Skin epidermis (tissue), 12 donors: ENCODE results near the gene HS3ST4.

Experiments used
- H3K27ac ChIP-seq, 21 experiments: fragments of 200-600 bp; sonication (generic) in 11 of 21; one replicate each; pipeline ENCODE4 v1.5.0; 2020; ENCODE audit warnings: mild to moderate bottlenecking in 3 of 21, inconsistent platforms in 2 of 21, moderate library complexity in 2 of 21
- H3K4me3 ChIP-seq, 7 experiments: fragments of 200-600 bp; sonication (generic) in 2 of 7; one replicate each; pipeline ENCODE4 v1.5.0; 2020; ENCODE audit warnings: inconsistent platforms in 2 of 7, mild to moderate bottlenecking in 2 of 7, moderate library complexity in 1 of 7

The HS3ST4 gene

GRCh38 chr16:25874196-25874595 is 182.4 kb downstream of the HS3ST4 start:
- H3K27ac ChIP-seq = no peak overlapping the region
- no peak overlapping the region for H3K4me3 ChIP-seq

DNA sequence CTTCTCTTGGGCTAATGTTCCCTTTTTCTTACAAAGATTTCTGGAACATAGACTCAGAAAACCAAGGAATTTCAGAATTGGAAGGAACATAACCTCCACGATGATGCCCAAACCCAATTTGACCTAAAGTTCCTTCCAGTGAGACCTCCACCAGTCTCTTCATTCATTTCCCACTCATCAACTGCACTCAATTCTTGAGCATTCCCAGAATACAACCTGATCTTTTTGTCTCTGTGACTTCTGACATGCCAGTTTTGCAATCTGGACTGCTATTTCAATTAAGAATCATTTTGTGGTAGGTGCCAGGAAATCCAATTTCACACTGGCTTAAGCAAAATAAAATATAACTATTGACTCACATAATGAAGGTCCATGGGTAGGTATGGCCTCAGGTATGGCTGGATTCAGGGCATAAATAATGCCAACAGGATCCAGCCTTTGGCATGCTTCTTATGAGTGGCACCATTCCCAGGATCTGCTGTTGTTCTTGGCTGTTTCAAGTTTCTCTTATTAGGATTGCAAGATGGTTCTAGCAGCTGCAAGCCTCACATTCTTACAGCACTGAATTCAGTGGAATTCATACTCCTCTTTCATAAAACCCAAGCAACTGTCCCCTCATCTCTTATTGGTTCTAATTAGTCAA is 184.3 kb downstream of the HS3ST4 start:
- Histone ChIP-seq H3K27ac (no peak overlapping the region), H3K4me3 (no peak overlapping the region)

- no peak overlapping the region for H3K4me3 ChIP-seq
These were observed 185.3 kb downstream of the HS3ST4 start for GRCh38 chr16:25877103-25877502.

GRCh38 chr16:25886598-25886997 is 194.8 kb downstream of the HS3ST4 start:
- no peak overlapping the region for H3K27ac ChIP-seq
- H3K4me3 ChIP-seq = no peak overlapping the region

More at GRCh38 chr16:25877103-25877502, 185.3 kb downstream of the HS3ST4 start:
- no peak overlapping the region for H3K27ac ChIP-seq

DNA sequence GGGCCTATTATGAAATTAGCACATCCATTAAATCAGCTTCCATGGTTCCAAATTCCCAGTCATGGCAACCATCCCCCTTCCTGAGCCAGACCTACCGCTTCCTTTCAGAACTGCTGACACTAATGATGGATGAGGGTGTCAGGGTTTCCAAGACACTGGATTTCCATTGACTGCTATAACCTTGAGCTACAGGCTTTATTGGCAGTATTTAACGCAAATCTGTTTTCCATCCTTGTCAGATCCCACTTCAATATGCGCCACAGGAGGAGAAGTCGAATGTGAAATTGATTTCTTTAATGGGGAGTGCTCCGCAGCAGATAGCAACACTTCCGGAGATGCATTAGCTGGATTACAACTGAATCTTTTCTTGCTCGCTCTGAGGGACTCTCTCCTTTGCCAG is 197.1 kb downstream of the HS3ST4 start:
- Histone ChIP-seq H3K27ac (no peak overlapping the region), H3K4me3 (no peak overlapping the region)

GRCh38 chr16:25893332-25893731 is 201.6 kb downstream of the HS3ST4 start:
- Histone ChIP-seq H3K4me3 (no peak overlapping the region), H3K27ac (no peak overlapping the region)

- no peak overlapping the region for H3K27ac ChIP-seq
These were observed 202.3 kb downstream of the HS3ST4 start for GRCh38 chr16:25894093-25894492.

DNA sequence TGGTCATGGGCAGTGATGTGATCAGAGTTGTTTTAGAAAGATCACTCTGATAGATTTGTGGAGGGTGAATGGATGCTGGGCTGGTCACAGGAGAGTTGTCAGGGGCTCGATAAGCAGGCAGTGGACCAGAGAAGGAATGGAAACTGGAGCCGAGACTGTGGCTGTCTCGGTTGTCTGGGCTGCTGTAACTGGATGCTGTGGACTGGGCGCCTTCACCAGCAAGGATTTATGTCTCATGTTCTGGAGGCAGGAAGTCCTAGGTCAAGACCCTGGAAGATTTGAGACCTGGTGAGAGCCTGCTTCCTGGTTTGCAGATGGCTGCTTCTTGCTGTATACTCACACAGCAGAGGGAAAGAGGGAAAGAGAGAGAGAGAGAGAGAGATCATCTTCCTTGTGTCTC is 203.6 kb downstream of the HS3ST4 start:
- H3K4me3 ChIP-seq = no peak overlapping the region
- no peak overlapping the region for H3K27ac ChIP-seq

More at GRCh38 chr16:25894093-25894492, 202.3 kb downstream of the HS3ST4 start:
- H3K4me3 ChIP-seq = no peak overlapping the region

DNA sequence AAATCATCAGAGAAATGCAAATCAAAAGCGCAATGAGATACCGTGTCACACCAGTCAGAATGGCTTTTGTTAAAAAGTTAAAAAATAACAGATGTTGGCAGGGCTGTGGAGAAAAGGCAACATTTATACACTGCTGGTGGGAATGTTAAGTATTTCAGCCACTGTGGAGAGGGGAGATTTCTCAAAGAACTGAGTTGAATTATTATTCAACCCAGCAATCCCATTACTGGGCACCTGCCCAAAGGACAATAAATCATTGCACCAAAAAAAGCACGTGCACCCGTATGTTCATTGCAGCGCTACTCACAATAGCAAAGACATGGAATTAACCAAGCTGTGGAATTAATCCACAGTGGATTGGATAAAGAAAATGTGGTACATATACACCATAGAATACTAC is 204.7 kb downstream of the HS3ST4 start:
- Histone ChIP-seq H3K27ac (no peak overlapping the region), H3K4me3 (no peak overlapping the region)

DNA sequence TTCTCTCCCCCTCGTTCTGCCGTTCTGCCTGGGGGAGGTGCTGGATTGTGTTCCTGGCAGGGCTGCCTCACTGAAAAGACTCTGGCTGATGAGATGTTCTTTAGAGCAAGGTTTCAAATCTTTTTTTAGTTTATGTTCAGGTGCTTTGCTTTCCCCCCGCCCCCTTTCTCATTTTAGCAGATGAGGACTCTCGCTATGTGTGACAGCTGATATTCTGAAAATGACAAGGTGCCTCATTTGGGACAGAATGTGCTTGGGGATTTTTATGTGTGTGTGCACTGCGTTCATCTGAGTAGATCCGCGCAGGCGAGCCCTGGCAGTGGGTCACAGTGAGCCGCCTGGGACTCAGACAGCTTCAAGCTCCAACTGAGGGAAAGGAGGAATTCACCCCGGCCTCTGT is 205.9 kb downstream of the HS3ST4 start:
- Histone ChIP-seq H3K4me3 (no peak overlapping the region), H3K27ac (no peak overlapping the region)

- Histone ChIP-seq H3K4me3 (no peak overlapping the region), H3K27ac (no peak overlapping the region)
These were observed 214.1 kb downstream of the HS3ST4 start for GRCh38 chr16:25905810-25906209.

- no peak overlapping the region for H3K27ac ChIP-seq
- H3K4me3 ChIP-seq = no peak overlapping the region
These were observed 219.2 kb downstream of the HS3ST4 start for GRCh38 chr16:25910971-25911370.

DNA sequence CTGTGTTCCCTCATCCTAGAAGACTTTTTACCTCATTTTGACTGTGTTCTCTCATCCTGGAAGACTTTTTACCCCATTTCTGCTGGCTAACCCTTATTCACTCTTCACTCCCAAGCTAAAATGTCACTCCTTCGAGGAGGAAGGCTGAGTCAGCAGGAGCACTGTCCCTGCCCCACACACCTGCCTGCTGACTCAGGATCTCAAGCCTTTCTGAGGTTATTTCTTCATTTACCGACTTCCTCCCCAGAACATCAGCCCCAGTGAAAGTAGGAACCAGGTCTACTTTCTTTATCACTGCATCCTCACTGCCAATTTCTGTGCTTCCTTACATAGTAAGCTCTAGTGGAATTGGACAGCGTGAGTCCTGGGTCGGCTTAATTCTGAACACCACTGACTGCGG is 220.6 kb downstream of the HS3ST4 start:
- Histone ChIP-seq H3K4me3 (no peak overlapping the region), H3K27ac (no peak overlapping the region)

- no peak overlapping the region for H3K27ac ChIP-seq
- no peak overlapping the region for H3K4me3 ChIP-seq
These were observed 222.7 kb downstream of the HS3ST4 start for GRCh38 chr16:25914357-25914962.

DNA sequence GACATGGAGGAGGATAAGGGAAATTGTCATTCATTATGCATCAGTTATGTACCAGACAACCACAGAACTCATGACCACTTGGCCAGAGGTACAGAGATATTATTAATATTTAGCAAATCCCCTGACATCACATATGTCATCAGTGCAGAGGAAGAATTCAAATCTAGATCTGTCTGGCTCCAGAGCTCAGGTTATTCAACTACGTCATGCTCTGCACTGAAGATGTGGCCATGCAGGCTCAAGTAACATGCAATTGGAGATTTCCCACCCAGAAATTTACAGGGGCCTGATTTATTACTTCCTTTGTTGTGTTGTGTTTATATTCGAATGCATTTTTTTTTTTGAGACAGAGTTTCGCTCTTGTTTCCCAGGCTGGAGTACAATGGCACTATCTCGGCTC is 224.3 kb downstream of the HS3ST4 start:
- Histone ChIP-seq H3K27ac (no peak overlapping the region), H3K4me3 (no peak overlapping the region)

DNA sequence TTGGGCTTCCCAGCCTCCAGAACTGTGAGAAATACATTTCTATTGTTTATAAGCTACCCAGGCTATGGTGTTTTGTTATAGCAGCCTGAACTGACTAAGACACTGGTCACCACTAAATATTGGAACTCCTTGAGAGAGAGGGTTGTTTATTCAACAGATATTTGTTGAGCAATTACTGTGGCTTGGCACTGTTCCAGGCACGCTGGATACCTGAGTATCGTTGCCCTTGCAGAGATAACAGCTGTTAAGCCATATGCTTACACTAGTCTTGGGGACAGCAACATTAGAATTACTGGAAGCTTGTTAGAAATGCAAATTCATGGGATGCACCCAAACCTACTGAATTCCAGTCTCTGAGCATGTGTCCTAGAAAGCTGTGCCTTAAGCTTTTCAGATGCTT is 230.7 kb downstream of the HS3ST4 start:
- no peak overlapping the region for H3K27ac ChIP-seq
- H3K4me3 ChIP-seq = no peak overlapping the region

DNA sequence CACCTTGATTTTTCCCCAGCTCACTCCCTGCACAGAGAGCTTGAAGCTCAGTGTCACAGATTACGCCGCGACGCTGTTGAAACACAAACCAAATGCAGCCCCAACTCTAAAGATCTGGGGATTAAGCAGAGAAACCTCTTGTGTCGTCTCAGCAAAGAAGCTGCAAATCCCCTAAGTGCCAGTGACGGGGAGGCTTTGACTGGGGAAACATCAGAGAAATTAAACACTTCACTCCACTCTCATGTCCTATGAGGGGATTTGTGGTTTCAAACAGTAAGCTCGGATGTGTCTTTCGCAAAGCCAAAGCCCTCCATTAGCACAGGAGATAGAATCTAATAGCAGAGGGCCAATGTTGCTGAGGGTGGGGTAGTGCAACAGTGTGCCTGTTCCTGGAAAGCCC is 233.7 kb downstream of the HS3ST4 start:
- Histone ChIP-seq H3K4me3 (no peak overlapping the region), H3K27ac (no peak overlapping the region)

GRCh38 chr16:25931473-25932035 is 239.8 kb downstream of the HS3ST4 start:
- Histone ChIP-seq H3K4me3 (no peak overlapping the region), H3K27ac (no peak overlapping the region)

- Histone ChIP-seq H3K4me3 (no peak overlapping the region), H3K27ac (no peak overlapping the region)
These were observed 250.2 kb downstream of the HS3ST4 start for GRCh38 chr16:25941800-25942499.

- Histone ChIP-seq H3K27ac (no peak overlapping the region), H3K4me3 (no peak overlapping the region)
These were observed 259.0 kb downstream of the HS3ST4 start for GRCh38 chr16:25950586-25951281.
